Left colon (tissue), 2 donors: Measurements from ENCODE around the gene EEF2. TPM values are rescaled to one million over a fixed set of nuclear protein-coding genes. Genes with fewer than 3 reads are reported as not detected.
"Not testable (repeated sequence)": the region's sequence is repeated elsewhere in the genome, so short reads cannot be mapped to it uniquely, and the experiment has no call there.

Experiments used
- ATAC-seq: fragments of 200-7000 bp; cut with Tn5 transposase; one replicate; pipeline ENCODE4 v1.9.1; 2020; ENCODE audit warnings: mild to moderate bottlenecking, moderate library complexity
- DNase-seq, 2 donors: peaks; one replicate each; pipeline ENCODE4 v3.0.0-alpha.2; 2020
- intact Hi-C, 2 donors: fragments of 100-400 bp; cut with DNase I in 1 of 2; cut with micrococcal nuclease in 1 of 2; formaldehyde crosslinking; loops; one replicate each; pipeline versions ENCODE4 v1.11.2 to v1.14.0; 2022; cut with DNase I, micrococcal nuclease
- total RNA-seq, 2 donors: library from RNA; stranded (reverse); fragmentation: NEBNext Ultra II Directional; extraction: Animal tissue kit (Norgen Biotek cat#: 25700); gene quantifications; one replicate each; pipeline ENCODE4 v1.2.1, GENCODE V29; 2021
- donor health status: DM: no; HTN: no; CAD: no.
- donor health status: DM: yes; HTN: yes; CAD: no.

Gene EEF2
- total RNA-seq, 2 donors from 2014 or later, result 1,955 to 2,053 TPM

GRCh38 chr19:3998667-3999412, 13.6 kb upstream of the EEF2 start:
- intact Hi-C loops, ATAC-seq, DNase-seq: not testable (repeated sequence)

- no peak for DNase-seq
- ATAC-seq, result no peak
- intact Hi-C loops, result no loop called here
Measured at GRCh38 chr19:3995607-3996006, 10.3 kb upstream of the EEF2 start.

DNA sequence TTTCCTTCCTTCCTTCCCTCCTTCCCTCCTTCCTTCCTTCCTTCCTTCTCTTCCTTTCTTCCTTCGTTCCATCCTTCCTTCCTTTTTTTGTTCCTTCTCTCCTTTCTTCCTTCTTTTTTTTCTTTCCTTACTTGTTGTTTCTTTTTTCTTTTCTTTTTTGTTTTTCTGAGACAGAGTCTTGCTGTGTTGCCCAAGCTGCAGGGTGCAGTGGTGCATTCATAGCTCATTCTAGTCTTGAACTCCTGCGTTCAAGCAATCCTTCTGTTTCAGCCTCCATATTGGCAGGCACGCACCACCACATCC, 5.5 kb upstream of the EEF2 start:
- no peak for ATAC-seq
- DNase-seq, result no peak
- intact Hi-C loops, result no loop called here

- ATAC-seq, result peak; percentile 37
- intact Hi-C loops, result loop anchor here in 1 of 2 donors (10.0 kb wide), 1 partner anchor 217 kb away; no protein-coding TSS in a partner anchor
- peak; percentile 81 to 94 for DNase-seq
Measured at GRCh38 chr19:3987619-3988371, 2.5 kb upstream of the EEF2 start.

- ATAC-seq (peak; percentile 42), DNase-seq (peak; percentile 58 to 73)
- intact Hi-C loops, result loop anchor here in 1 of 2 donors (10.0 kb wide), 1 partner anchor 218 kb away; no protein-coding TSS in a partner anchor
Measured at GRCh38 chr19:3986260-3987041, 1.2 kb upstream of the EEF2 start.

- DNase-seq (no peak), ATAC-seq (no peak)
- intact Hi-C loops, result loop anchor here in 1 of 2 donors (10.0 kb wide), 1 partner anchor 219 kb away; no protein-coding TSS in a partner anchor
Measured at GRCh38 chr19:3985643-3986259, 488 bp upstream of the EEF2 start.

DNA sequence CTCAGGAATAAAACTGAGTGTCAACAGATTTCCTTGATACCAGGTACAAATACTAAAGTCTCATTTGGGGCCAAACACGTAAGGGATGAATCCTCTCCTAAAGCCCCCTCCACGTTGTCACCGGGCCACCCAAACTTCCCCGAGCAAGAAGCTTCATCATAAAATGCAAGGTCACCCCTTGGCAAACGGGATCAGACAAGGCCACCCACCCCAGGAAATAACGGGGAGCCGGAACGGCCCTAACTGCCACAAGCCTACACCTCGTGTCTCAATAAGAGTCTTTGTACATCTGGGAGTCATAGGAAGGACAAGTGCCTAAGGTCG, 717 bp downstream of the EEF2 start:
- DNase-seq (no peak), ATAC-seq (peak; percentile 7)
- intact Hi-C loops, result loop anchor here in 1 of 2 donors (10.0 kb wide), 1 partner anchor 220 kb away; no protein-coding TSS in a partner anchor

DNA sequence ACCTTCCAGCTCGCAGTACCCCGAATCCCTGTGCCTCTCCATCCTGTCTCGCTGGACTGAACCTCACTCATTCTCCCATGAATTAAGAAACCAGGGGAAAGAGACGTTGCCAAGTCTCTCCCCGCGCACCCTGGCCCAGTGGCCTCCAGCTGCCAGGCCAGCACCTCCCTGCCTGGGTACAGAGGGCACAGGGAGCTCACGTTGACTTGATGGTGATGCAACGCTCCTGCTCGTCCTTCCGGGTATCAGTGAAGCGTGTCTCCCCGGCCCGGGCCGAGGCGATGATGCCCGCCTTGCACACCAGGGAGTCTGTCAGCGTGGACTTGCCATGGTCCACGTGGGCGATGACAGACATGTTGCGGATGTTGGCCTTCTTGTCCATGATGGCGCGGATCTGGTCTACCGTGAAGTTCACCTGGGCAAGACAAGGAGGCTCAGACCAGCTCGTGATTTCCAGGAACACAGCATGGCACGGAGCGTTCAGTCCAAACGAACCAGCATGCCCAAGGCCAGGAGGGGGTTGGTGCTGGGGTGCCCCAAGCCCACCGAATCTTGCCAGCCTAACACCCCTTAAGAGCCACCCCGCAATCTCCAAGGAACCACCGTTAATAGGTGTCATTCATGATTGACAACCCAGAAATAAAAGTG, 1.2 kb downstream of the EEF2 start:
- ATAC-seq (peak; percentile 66), DNase-seq (peak; percentile 65 to 77)
- intact Hi-C loops, result loop anchor here in 1 of 2 donors (10.0 kb wide), 1 partner anchor 221 kb away; no protein-coding TSS in a partner anchor

DNA sequence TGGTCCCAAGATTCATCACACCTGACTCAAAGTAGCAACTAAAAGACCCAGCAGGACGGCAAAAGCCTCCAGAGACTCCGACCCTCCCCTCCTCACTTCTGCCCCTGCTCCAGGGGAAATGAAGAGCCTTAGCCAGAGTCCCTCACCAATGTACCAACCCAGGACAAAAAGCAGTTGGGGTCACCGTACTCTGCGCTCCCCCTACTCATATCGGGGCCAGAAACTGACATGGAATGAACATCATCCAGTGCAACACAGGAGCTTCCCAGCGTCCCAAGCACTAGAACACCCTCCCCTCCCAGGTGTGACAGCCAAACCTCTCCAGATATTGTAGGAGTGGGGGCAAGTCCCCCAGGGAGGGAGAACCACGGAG, 1.7 kb downstream of the EEF2 start:
- ATAC-seq (no peak), DNase-seq (no peak)
- intact Hi-C loops, result loop anchor here in 1 of 2 donors (10.0 kb wide), 1 partner anchor 221 kb away; no protein-coding TSS in a partner anchor

DNA sequence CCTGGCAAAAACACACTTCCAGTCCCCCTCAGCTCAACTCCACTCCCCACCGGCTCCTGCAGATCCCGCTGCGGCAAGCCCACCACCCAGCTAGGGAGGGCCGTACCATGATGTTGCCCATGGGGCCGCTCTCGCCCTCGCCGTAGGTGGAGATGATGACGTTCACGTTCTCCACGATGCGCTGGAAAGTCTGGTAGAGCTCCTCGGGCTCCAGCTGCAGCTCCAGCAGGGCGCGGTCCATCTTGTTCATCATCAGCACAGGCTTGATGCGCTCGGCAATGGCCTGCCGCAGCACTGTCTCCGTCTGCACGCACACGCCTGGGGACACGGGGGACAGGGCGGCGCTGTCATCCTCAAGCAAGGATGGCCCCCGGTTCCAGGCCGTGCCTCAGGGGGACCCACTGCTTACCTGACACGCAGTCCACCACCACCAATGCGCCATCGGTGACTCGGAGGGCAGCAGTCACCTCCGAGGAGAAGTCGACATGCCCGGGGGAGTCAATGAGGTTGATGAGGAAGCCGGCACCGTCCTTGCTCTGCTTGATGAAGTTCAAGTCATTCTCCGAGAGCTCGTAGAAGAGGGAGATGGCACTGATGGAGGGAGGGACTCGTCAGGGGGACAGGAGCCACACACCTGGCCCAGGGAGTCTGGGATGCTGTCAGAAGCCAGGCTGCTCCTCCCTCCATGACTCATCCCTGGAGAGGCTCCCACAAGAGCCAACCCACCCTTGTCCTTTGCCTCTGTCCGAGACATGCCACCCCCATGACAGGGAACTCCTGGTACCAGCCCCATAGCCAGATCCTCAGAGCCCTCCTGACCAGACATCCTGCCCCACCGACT, 2.3 kb downstream of the EEF2 start:
- no peak for ATAC-seq
- DNase-seq, result no peak
- intact Hi-C loops, result loop anchor here in 1 of 2 donors (10.0 kb wide), 1 partner anchor 222 kb away; no protein-coding TSS in a partner anchor

- intact Hi-C loops, result loop anchor here in 1 of 2 donors (10.0 kb wide), 1 partner anchor 223 kb away; no protein-coding TSS in a partner anchor
- no peak for DNase-seq
- no peak for ATAC-seq
Measured at GRCh38 chr19:3981736-3982681, 3.3 kb downstream of the EEF2 start.

GRCh38 chr19:3981373-3981735, 3.9 kb downstream of the EEF2 start:
- DNase-seq (no peak), ATAC-seq (no peak)
- intact Hi-C loops, result loop anchor here in 1 of 2 donors (10.0 kb wide), 1 partner anchor 223 kb away; no protein-coding TSS in a partner anchor

GRCh38 chr19:3980353-3981251, 4.7 kb downstream of the EEF2 start:
- intact Hi-C loops, result loop anchor here in 1 of 2 donors (10.0 kb wide), 1 partner anchor 224 kb away; no protein-coding TSS in a partner anchor
- DNase-seq (no peak), ATAC-seq (no peak)

GRCh38 chr19:3979674-3980352, 5.5 kb downstream of the EEF2 start:
- no peak for ATAC-seq
- no peak for DNase-seq
- intact Hi-C loops, result loop anchor here in 1 of 2 donors (10.0 kb wide), 1 partner anchor 225 kb away; no protein-coding TSS in a partner anchor

DNA sequence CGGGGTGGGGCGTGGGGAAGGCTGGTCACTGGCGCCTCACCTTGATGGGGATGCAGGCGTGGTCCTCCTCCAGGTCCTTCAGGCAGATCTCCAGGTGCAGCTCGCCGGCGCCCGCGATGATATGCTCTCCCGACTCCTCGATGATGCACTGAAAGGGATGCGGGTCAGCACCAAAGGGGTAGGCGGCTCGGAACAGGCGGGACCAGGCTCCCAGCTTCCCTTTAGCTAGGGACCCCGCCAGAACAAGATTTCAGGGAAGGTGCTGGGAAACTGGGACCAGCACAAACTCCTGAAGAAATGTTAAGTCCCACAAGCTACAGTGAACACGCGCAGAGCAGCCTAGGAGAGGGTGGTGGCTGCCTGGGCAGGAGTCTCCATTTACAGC, 6.0 kb downstream of the EEF2 start:
- no peak for ATAC-seq
- no peak for DNase-seq
- intact Hi-C loops, result no loop called here
